RWPE2 (cell line): ENCODE data around the gene NUPR1.
A peak's percentile ranks its signal among the peaks of the same experiment; 100 is the strongest.

Experiments used
- ATAC-seq: fragments of 200-7000 bp; cut with Tn5 transposase; 3 replicates; pipeline ENCODE4 v1.9.1; 2021; ENCODE audit warnings: low read depth
- DNase-seq: peaks from one replicate; pipeline ENCODE4 v3.0.0-alpha.2; 2020; ENCODE audit warnings: low spot score
- H3K27ac ChIP-seq: fragments of 450-650 bp; 2 replicates; pipeline ENCODE4 v1.5.1; 2017; ENCODE audit warnings: mild to moderate bottlenecking; ENCODE audit not compliant: poor library complexity, severe bottlenecking
- H3K27me3 ChIP-seq: fragments of 250-450 bp; sonication (Bioruptor Pico); 2 replicates; pipeline ENCODE4 v1.5.1; 2021; ENCODE audit warnings: mild to moderate bottlenecking, moderate library complexity; ENCODE audit not compliant: insufficient read depth, poor library complexity, severe bottlenecking
- H3K36me3 ChIP-seq: fragments of 250-450 bp; sonication (Bioruptor Pico); 2 replicates; pipeline ENCODE4 v1.5.1; 2020; ENCODE audit warnings: low read depth, mild to moderate bottlenecking, moderate library complexity
- H3K4me1 ChIP-seq: fragments of 250-450 bp; sonication (Bioruptor Pico); 2 replicates; pipeline ENCODE4 v1.5.1; 2021; ENCODE audit warnings: mild to moderate bottlenecking, moderate library complexity; ENCODE audit not compliant: insufficient read depth, poor library complexity, severe bottlenecking
- H3K4me3 ChIP-seq: fragments of 250-450 bp; sonication (Bioruptor Pico); 2 replicates; pipeline ENCODE4 v1.5.1; 2021; ENCODE audit warnings: mild to moderate bottlenecking, moderate library complexity; ENCODE audit not compliant: severe bottlenecking
- H3K9me3 ChIP-seq: fragments of 250-450 bp; sonication (Bioruptor Pico); 2 replicates; pipeline ENCODE4 v1.5.1; 2021; ENCODE audit warnings: mild to moderate bottlenecking, moderate library complexity; ENCODE audit not compliant: severe bottlenecking
- CTCF ChIP-seq: fragments of 450-650 bp; IDR thresholded peaks from one replicate; pipeline ENCODE4 v1.5.1; 2017; ENCODE audit warnings: mild to moderate bottlenecking, moderate library complexity; ENCODE audit not compliant: poor library complexity, severe bottlenecking

NUPR1 gene

GRCh38 chr16:28542646-28543045 lies 3.9 kb upstream of the NUPR1 start:
- H3K4me3 ChIP-seq: no peak overlapping the region
- DNase-seq (no peak), ATAC-seq (no peak)
- H3K27me3 ChIP-seq: no peaks in the 10 kb centered on the region
- TF ChIP-seq CTCF: no peak
- H3K9me3 ChIP-seq: no peaks in the 10 kb centered on the region
- peaks cover 8% of the 10 kb centered on the region for H3K4me1 ChIP-seq
- H3K27ac ChIP-seq: no peak overlapping the region
- H3K36me3 ChIP-seq: no peaks in the 10 kb centered on the region

GRCh38 chr16:28540346-28540745 lies 1.6 kb upstream of the NUPR1 start:
- no peaks in the 10 kb centered on the region for H3K27me3 ChIP-seq
- no peak overlapping the region for H3K4me3 ChIP-seq
- ATAC-seq (no peak), DNase-seq (no peak)
- no peaks in the 10 kb centered on the region for H3K9me3 ChIP-seq
- no peak overlapping the region for H3K27ac ChIP-seq
- peaks cover 8% of the 10 kb centered on the region for H3K4me1 ChIP-seq
- H3K36me3 ChIP-seq: no peaks in the 10 kb centered on the region
- TF ChIP-seq CTCF: no peak

GRCh38 chr16:28537964-28538732 lies 626 bp downstream of the NUPR1 start:
- Histone ChIP-seq H3K27me3 (no peaks in the 10 kb centered on the region), H3K4me3 (peak overlapping the region; percentile 22), H3K27ac (no peak overlapping the region), H3K4me1 (peaks cover 14% of the 10 kb centered on the region), H3K9me3 (no peaks in the 10 kb centered on the region), H3K36me3 (no peaks in the 10 kb centered on the region)
- no peak for TF ChIP-seq CTCF
- ATAC-seq: no peak
- DNase-seq: no peak

DNA sequence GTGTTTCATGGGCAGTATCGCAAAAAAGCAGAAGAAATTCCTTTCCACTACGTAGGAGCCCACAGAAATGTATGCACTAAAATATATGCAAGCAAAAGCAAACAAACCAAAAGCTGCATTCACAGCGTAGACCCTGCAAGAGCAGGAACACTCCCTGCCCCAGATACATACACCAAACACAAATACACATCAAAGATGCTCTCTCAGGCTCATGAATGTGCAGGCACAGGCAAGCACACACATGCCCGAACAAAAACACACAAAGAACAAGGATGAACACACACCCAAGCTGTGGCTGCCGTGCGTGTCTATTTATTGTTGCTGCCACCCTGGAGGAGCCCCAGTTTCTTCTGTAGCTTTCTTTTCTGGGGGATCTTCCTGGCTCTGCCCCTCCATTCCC lies 1.7 kb downstream of the NUPR1 start:
- Histone ChIP-seq H3K27ac (no peak overlapping the region), H3K9me3 (no peaks in the 10 kb centered on the region), H3K4me3 (no peak overlapping the region), H3K4me1 (peaks cover 13% of the 10 kb centered on the region), H3K27me3 (no peaks in the 10 kb centered on the region), H3K36me3 (no peaks in the 10 kb centered on the region)
- TF ChIP-seq CTCF: no peak
- ATAC-seq (peak; percentile 63), DNase-seq (no peak)
